HG03064 (cell line): ENCODE measurements around the gene TXK.
A peak's percentile ranks its signal among the peaks of the same experiment; 100 is the strongest.

Source experiments
- ATAC-seq: cut with Tn5 transposase; IDR thresholded peaks from one replicate; pipeline ENCODE4 v1.9.1; 2021; ENCODE audit warnings: low read depth; ENCODE audit not compliant: unreplicated experiment

The TXK gene

DNA sequence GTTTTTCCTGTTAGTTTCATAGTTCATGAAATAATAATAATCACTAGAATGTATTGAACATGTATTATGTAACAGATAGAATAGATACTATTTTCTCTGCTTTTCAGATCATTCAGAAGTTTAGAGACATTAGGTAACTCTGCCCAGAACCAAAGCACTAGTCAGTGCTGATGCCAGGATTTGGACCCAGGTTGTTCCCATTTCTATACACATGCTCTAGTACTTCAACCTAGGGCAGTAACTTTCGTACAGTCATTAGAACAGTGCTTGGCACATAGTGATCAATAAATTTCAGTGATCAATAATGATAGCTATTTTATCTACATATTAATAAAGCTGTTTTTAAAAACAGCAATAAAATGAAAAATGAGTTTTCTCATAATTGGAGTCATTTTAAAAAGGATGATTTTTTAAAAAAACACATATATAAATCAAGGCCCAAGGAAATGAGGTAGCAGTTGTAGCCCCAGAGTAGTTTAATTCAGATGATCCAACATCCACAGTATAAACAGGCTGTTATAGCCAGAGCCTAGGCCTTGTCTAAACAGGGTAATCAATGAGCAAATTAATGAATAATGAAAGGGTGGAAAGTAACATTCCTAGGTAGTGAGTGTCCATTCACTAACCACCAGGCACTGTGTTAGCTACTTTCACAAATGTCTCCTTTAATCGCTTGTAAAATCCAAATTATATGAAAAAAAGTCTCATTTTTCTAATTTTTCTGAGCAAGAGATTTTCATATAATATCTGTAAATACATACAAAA is 25.6 kb downstream of the TXK start:
- no peak for ATAC-seq

- ATAC-seq, result no peak
Measured at GRCh38 chr4:48105230-48105629, 28.8 kb downstream of the TXK start.

DNA sequence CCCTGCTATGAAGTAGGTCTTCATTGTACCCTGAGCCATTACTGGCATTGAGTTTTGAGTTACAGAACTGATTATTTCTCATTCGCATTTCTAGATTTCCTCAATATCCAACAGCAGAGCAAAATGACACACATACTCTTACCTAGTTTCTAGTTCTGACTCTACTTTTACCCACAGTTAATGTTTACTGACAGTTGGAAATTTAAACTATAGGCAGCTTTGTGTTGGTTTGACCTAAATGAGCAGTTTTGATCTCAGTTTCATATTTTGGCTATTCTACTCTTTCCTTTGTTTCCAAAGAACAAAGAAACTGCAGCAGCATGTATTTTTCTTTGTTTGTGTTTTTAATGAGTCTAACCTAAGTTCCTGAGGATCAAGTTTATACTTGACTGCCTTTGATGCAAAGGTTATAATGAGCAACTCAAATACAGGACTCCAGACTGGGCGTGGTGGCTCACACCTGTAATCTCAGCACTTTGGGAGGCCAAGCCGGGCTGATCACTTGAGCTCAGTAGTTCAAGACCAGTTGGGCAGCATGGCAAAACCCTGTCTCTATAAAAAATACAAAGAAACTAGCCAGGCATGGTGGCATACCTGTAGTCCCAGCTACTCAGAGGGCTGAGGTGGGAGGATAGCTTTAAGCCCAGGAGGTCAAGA is 30.4 kb downstream of the TXK start:
- ATAC-seq, result peak; percentile 72

GRCh38 chr4:48102303-48102702 is 31.7 kb downstream of the TXK start:
- no peak for ATAC-seq

DNA sequence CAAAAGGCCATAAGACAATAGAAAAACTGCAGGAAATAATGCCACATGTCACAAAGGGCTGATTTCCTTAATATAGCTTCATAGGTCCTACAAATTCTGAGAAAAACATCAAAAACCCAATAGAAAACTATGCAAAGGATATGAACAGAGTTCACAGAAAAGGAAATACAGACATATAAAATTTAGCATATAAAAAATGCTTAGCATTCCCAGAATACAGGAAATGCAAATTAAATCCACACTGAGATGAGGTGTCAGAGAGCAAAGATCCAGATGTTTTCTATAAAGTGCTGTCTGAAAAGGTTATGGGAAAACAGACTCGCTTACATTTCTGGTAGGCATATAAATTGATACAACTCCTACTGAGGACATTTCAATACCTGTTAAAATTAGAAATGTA is 33.8 kb downstream of the TXK start:
- no peak for ATAC-seq

DNA sequence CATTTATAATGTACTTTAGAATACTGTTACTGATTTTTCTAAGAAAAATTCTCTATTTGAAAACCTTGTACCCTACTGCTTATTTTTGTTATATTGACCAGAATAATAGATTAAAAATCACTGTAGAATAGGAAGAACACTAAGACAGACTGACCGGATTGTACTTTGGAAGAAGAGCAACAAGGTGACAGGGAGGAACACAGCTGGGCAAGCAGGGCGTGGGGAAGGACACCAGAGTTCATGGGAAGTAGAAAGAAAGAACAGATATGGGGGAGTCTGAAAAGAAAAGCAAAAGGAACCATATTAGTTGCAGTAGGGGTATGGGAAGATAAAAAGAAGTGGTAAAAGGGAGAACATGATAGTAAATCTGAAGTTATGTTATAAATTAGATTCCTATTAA is 38.6 kb downstream of the TXK start:
- ATAC-seq, result no peak

DNA sequence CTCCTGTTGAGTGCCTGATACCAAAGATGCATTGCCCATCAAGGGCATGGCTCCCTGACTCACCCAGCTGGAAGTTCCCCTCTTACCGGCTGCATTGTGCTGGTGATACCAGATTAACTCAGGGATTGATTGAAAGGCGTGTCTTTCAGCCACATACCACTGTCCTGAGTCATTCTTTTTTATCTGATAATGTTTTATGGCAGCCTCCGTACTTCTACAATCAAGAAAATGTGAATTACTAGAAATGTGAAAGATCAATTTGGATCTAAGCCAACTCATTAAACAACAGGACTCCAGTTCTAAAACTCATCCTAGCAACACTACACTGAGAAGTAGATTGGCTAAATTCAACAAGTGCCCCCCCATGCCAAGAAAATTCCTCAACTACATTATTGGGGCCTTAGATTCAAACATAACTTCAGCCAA is 40.0 kb downstream of the TXK start:
- no peak for ATAC-seq

DNA sequence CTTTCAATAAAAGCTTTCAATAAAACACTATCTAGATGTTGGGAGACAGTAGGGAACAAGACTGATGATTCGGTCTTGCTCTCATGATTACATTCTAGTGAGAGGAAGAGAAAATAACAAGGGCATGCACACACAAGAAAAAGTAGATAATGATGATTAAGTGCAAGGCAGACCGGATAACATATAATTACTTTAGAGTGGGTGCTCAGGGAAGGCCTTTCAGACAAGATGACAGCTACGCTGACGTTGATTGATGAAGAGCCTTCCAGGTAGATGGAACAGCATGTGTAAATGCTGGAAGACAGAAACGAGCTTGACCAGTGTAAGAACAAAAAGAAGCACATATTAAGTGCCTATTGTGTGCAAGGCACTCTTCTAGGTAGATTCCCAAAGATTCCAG is 43.4 kb downstream of the TXK start:
- no peak for ATAC-seq

GRCh38 chr4:48085821-48086589 is 48.0 kb downstream of the TXK start:
- no peak for ATAC-seq

DNA sequence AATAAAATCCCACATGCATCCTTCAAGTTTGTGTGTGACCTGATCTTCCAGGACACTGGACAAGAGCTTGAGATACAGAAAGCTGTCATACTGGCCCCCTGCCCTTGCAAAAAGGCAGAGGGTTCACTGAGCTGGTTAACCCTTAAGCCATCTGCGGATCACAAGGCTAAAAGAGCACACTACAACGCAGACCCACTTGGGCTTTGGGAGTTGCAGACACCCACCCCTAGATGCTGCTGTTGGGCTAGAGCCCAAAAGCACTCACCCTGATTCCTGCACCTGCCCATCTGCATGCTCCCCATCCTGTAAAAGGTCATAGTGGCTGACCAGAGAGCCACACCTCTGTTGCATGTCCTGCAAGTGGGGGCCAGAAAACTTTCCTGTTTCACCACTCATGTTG is 51.1 kb downstream of the TXK start:
- no peak for ATAC-seq

- ATAC-seq, result no peak
Measured at GRCh38 chr4:48081196-48081595, 52.9 kb downstream of the TXK start.

- ATAC-seq, result no peak
Measured at GRCh38 chr4:48079972-48080391, 54.1 kb downstream of the TXK start.

- no peak for ATAC-seq
Measured at GRCh38 chr4:48078862-48079655, 55.0 kb downstream of the TXK start.

DNA sequence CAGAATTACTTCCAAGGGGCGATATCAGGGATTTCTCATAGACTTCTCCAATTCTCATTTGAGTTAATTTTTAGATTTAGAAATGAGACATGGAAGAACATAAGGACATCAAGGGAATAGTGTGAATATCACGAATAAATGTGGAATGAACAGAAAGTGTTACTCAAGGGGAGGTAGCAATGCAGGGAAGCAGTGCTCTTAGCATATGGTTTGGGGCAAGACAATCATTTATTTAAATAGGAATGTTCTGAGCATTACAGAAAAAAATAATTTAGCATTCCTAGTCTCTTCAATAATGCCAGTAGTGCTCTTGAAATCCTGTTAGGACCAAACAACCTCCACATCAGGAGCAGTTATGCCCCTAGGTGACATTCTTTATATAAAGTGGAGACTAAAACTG is 55.6 kb downstream of the TXK start:
- no peak for ATAC-seq

DNA sequence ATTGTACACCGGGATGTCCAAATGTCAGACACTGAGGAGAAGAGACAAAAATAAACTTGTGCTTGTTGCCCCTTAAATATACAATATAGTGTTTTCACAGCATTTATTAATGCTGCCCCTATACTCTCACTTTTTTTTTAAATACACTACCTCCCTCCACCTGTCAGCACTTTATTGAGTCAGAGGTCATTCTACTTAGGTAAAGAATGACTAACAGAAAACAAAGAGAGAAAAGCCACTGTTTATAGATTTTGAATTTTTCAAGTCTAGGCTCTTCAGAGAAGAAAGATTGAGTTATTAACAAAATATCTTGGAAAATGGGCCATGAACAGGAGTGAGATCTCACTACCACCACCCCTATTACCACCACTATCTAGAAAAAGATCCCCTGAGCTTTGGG is 59.4 kb downstream of the TXK start:
- no peak for ATAC-seq

DNA sequence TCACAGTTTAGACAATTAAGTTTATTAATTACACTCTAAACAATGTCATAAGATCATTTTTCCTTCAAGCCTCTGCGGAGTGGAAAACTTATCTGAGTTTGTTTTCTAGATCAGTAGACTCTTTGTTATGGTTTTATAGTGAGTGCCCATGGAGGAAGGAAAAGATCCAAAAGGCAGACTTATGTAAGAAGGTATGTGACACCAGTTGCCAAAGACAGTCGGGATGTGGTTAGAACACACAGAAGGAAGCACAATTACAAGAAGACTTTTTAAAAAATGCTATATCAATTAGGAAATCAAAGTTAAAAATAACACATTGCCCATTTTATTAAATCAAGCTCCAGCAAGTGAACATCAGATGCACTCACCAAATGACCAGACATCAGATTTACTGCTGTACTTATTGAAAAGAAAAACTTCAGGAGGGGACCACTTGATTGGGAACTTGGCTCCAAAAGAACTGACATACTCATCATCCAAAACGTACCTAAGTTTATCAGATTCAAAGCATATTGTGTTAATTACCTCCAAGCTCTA is 60.4 kb downstream of the TXK start:
- ATAC-seq, result no peak

DNA sequence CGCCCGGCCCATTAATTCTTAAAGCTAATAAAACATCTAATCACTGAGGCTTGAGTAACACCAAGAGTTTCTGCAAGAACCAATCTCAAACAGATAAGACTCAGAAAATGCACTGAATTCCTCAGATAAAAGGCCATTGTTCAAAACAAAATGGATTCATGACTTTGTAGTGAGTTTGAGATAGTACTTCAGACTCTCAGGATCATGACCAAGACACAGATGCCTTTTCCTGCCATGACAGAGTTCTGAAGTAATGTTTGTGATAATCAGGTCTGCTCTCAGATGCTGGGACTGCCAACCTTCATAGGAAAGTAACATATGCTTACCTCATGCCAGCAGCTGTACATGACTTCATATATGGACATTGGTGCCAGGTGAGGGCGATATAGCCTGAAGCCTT is 62.9 kb downstream of the TXK start:
- ATAC-seq, result no peak

- no peak for ATAC-seq
Measured at GRCh38 chr4:48069026-48069425, 65.0 kb downstream of the TXK start.

DNA sequence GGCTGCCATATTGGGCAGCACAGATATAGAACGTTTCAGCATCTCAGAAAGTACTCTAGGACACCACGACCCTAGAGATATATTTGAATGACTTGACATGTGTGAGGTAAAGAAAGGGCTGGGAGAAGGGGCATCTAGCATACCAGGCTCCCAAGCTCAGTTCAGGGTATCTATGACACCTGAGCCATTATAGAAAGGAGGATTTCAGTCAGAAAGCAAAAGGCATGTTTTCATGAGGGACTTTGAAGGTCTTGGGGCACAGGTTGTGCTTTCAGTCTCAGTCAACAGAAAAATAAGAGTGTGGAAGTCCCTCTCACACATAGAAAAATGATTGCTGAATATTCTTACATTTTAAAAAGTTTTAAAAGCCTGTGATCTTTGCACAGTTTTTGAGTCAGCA is 65.9 kb downstream of the TXK start:
- no peak for ATAC-seq

DNA sequence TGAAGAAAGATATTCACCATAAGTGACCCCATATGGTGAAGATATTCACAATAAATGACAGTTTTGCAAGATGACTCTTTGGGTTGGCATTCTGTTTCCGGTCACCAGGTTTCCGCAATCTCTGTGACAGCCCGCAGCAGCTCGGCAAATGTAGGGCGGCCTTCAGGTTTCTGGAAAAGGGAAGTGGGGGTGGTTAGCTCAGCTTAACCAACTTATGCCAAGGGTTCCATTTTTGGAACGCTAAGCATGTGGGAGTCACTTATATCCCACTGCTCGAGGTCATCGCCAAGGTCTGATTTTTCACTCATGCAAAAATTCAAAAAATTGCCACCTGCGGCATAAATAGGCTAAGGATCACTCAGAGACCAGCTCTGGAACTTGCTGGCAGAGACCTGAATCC is 66.5 kb downstream of the TXK start:
- no peak for ATAC-seq
